ENCODE measurements around the gene PGP. TPM values are rescaled to one million over a fixed set of nuclear protein-coding genes. Genes with fewer than 3 reads are reported as not detected.

The PGP gene
- total RNA-seq, 4 donors from 2014 or later = 2.6 to 14.4 (median 10.4) TPM

GRCh38 chr16:2162676-2163118 lies 51.9 kb downstream of the PGP start:
- intact Hi-C loops (cut with DNase I; ENCODE audit: low total_unique reads) = no loop called here
- no peak overlapping the region for H3K4me3 ChIP-seq
- no peaks in the 10 kb centered on the region for H3K27me3 ChIP-seq
- no peak for TF ChIP-seq POLR2A (IDR thresholded peaks at IDR 0.05)
- TF ChIP-seq, protein P1, sequence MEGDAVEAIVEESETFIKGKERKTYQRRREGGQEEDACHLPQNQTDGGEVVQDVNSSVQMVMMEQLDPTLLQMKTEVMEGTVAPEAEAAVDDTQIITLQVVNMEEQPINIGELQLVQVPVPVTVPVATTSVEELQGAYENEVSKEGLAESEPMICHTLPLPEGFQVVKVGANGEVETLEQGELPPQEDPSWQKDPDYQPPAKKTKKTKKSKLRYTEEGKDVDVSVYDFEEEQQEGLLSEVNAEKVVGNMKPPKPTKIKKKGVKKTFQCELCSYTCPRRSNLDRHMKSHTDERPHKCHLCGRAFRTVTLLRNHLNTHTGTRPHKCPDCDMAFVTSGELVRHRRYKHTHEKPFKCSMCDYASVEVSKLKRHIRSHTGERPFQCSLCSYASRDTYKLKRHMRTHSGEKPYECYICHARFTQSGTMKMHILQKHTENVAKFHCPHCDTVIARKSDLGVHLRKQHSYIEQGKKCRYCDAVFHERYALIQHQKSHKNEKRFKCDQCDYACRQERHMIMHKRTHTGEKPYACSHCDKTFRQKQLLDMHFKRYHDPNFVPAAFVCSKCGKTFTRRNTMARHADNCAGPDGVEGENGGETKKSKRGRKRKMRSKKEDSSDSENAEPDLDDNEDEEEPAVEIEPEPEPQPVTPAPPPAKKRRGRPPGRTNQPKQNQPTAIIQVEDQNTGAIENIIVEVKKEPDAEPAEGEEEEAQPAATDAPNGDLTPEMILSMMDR (IDR thresholded peaks at IDR 0.05) = no peak
- no peak overlapping the region for H3K27ac ChIP-seq
- H3K9me3 ChIP-seq = no peaks in the 10 kb centered on the region
- DNase-seq = no peak
- peaks cover 5 to 25% of the 10 kb centered on the region in 2 donors for H3K4me1 ChIP-seq
- H3K36me3 ChIP-seq = no peaks in the 10 kb centered on the region

- H3K4me3 ChIP-seq = no peak overlapping the region
- intact Hi-C loops (cut with DNase I; ENCODE audit: low total_unique reads) = no loop called here
- H3K36me3 ChIP-seq = no peaks in the 10 kb centered on the region
- H3K9me3 ChIP-seq = no peaks in the 10 kb centered on the region
- H3K27me3 ChIP-seq = no peaks in the 10 kb centered on the region
- DNase-seq = no peak
- TF ChIP-seq, protein P1 (IDR thresholded peaks at IDR 0.05) = no peak
- no peak for TF ChIP-seq POLR2A (IDR thresholded peaks at IDR 0.05)
- peaks cover 5 to 25% of the 10 kb centered on the region in 2 donors for H3K4me1 ChIP-seq
- H3K27ac ChIP-seq = peak overlapping the region; percentile 65 to 74
Observed at GRCh38 chr16:2161911-2162310, 52.7 kb downstream of the PGP start.

Other genes with a start within 250 kb of the PGP start
- not detected for gene RNF151, start 248.0 kb downstream of the PGP start, total RNA-seq
- 10 to 100 TPM in 3 of 4 donors, 1 to 10 TPM in 1; 4.1 to 46.6 (median 27.4) TPM for gene TBL3, start 242.8 kb downstream of the PGP start, total RNA-seq
- 1 to 10 TPM in 1 of 4 donors, not detected in 3; 1.0 TPM for gene NOXO1, start 233.4 kb downstream of the PGP start, total RNA-seq
- 10 to 100 TPM in 1 of 4 donors, 1 to 10 TPM in 3; 2.6 to 20.8 (median 6.6) TPM for gene GFER, start 230.6 kb downstream of the PGP start, total RNA-seq
- gene SYNGR3, start 224.9 kb downstream of the PGP start, total RNA-seq = 1 to 10 TPM in 1 of 4 donors, not detected in 3; 1.5 TPM
- gene ZNF598, start 205.0 kb downstream of the PGP start, total RNA-seq = 10 to 100 TPM; 16.9 to 50.0 (median 34.6) TPM
- gene NPW, start 195.1 kb downstream of the PGP start, total RNA-seq = 1 to 10 TPM in 1 of 4 donors, not detected in 3; 1.5 TPM
- gene NHERF2, start 187.9 kb downstream of the PGP start, total RNA-seq = 10 to 100 TPM; 10.3 to 97.1 (median 33.1) TPM
- 10 to 100 TPM; 18.8 to 58.4 (median 27.6) TPM for gene NTHL1, start 167.0 kb downstream of the PGP start, total RNA-seq
- 100 to 1,000 TPM in 2 of 4 donors, 10 to 100 TPM in 2; 53.8 to 347 (median 131) TPM for gene TSC2, start 166.9 kb downstream of the PGP start, total RNA-seq
- 100 to 1,000 TPM; 149 to 383 (median 197) TPM for gene PKD1, start 78.9 kb downstream of the PGP start, total RNA-seq
- gene RAB26, start 66.2 kb downstream of the PGP start, total RNA-seq = under 1 TPM in 1 of 4 donors, not detected in 3; 0.21 TPM
- 10 to 100 TPM; 15.3 to 97.1 (median 51.7) TPM for gene TRAF7, start 59.1 kb downstream of the PGP start, total RNA-seq
- 1 to 10 TPM in 1 of 4 donors, under 1 TPM in 1, not detected in 2; 0.40 to 2.7 TPM for gene CASKIN1, start 18.2 kb downstream of the PGP start, total RNA-seq
- gene MLST8, start 9.4 kb downstream of the PGP start, total RNA-seq = 10 to 100 TPM in 3 of 4 donors, 1 to 10 TPM in 1; 9.3 to 32.8 (median 21.5) TPM
- gene BRICD5, start 4.0 kb downstream of the PGP start, total RNA-seq = 10 to 100 TPM in 1 of 4 donors, 1 to 10 TPM in 3; 1.2 to 16.9 (median 1.7) TPM
- gene E4F1, start 8.8 kb upstream of the PGP start, total RNA-seq = 10 to 100 TPM in 3 of 4 donors, 1 to 10 TPM in 1; 8.2 to 41.8 (median 29.9) TPM
- 1 to 10 TPM in 1 of 4 donors, under 1 TPM in 1, not detected in 2; 0.97 to 1.2 TPM for gene DNASE1L2, start 21.6 kb upstream of the PGP start, total RNA-seq
- gene ECI1, start 36.7 kb upstream of the PGP start, total RNA-seq = 10 to 100 TPM in 3 of 4 donors, 1 to 10 TPM in 1; 4.9 to 89.1 (median 40.1) TPM
- 100 to 1,000 TPM in 1 of 4 donors, 10 to 100 TPM in 3; 36.1 to 175 (median 85.5) TPM for gene RNPS1, start 53.3 kb upstream of the PGP start, total RNA-seq
- gene ABCA3, start 125.9 kb upstream of the PGP start, total RNA-seq = 10 to 100 TPM in 1 of 4 donors, 1 to 10 TPM in 3; 1.3 to 18.7 (median 4.7) TPM
- 10 to 100 TPM in 1 of 4 donors, 1 to 10 TPM in 1, under 1 TPM in 1, not detected in 1; under 0.01 to 11.8 (median 1.9) TPM for gene CCNF, start 214.6 kb upstream of the PGP start, total RNA-seq
- gene TEDC2, start 245.3 kb upstream of the PGP start, total RNA-seq = 1 to 10 TPM in 2 of 4 donors, not detected in 2; 1.8 to 7.0 TPM

Measured in uterus (tissue), 4 donors.